HG02870 (cell line): ENCODE data around the gene MXD1.

ENCODE experiments used
- ATAC-seq: cut with Tn5 transposase; IDR thresholded peaks from one replicate; pipeline ENCODE4 v1.9.1; 2021; ENCODE audit warnings: mild to moderate bottlenecking, moderate library complexity; ENCODE audit not compliant: unreplicated experiment

MXD1 gene

GRCh38 chr2:69933254-69933828 is 18.4 kb downstream of the MXD1 start:
- ATAC-seq: no peak

- ATAC-seq: no peak
Measured at GRCh38 chr2:69933839-69934613, 19.1 kb downstream of the MXD1 start.

- ATAC-seq: no peak
Measured at GRCh38 chr2:69934614-69934908, 19.7 kb downstream of the MXD1 start.

- no peak for ATAC-seq
Measured at GRCh38 chr2:69935011-69935410, 20.1 kb downstream of the MXD1 start.

GRCh38 chr2:69936906-69937305 is 22.0 kb downstream of the MXD1 start:
- ATAC-seq: no peak

GRCh38 chr2:69937968-69938367 is 23.1 kb downstream of the MXD1 start:
- ATAC-seq: no peak

GRCh38 chr2:69939722-69940121 is 24.8 kb downstream of the MXD1 start:
- ATAC-seq: no peak

- no peak for ATAC-seq
Measured at GRCh38 chr2:69940691-69941090, 25.8 kb downstream of the MXD1 start.

- no peak for ATAC-seq
Measured at GRCh38 chr2:69943000-69943842, 28.3 kb downstream of the MXD1 start.

- no peak for ATAC-seq
Measured at GRCh38 chr2:69943843-69944525, 29.1 kb downstream of the MXD1 start.

- ATAC-seq: no peak
Measured at GRCh38 chr2:69944756-69945155, 29.8 kb downstream of the MXD1 start.

GRCh38 chr2:69945441-69945840 is 30.5 kb downstream of the MXD1 start:
- ATAC-seq: no peak

- no peak for ATAC-seq
Measured at GRCh38 chr2:69945941-69946340, 31.0 kb downstream of the MXD1 start.

- ATAC-seq: peak; percentile 88
Measured at GRCh38 chr2:69946351-69947324, 31.7 kb downstream of the MXD1 start.

- no peak for ATAC-seq
Measured at GRCh38 chr2:69947325-69947931, 32.5 kb downstream of the MXD1 start.

GRCh38 chr2:69948032-69948962 is 33.4 kb downstream of the MXD1 start:
- ATAC-seq: no peak

GRCh38 chr2:69948963-69949645 is 34.2 kb downstream of the MXD1 start:
- no peak for ATAC-seq

GRCh38 chr2:69950241-69950640 is 35.3 kb downstream of the MXD1 start:
- no peak for ATAC-seq
